MCF 10A (cell line): Measurements from ENCODE around the gene ATXN7L1. TPM values are rescaled to one million over a fixed set of nuclear protein-coding genes. Genes with fewer than 3 reads are reported as not detected.

ENCODE experiments used
- BruUV-seq: library from RNA; stranded (reverse); fragments of 400-500 nt; replicated peaks from 2 replicates; lab custom pipeline; 2021; lab: Mats Ljungman, UMichigan
- CTCF ChIA-PET: fragments of 300-600 bp; sonication (Branson Sonifier 250); formaldehyde crosslinking; extraction: SDS; loops from one replicate; lab custom pipeline; 2021; ENCODE audit warnings: antibody characterized with exemption, inconsistent platforms; lab: Yijun Ruan, JAX
- POLR2A ChIA-PET: fragments of 300-600, 350-650 bp; sonication (Branson Sonifier 250); formaldehyde crosslinking; extraction: SDS; loops from one replicate; lab custom pipeline; 2020; ENCODE audit warnings: antibody characterized with exemption, inconsistent platforms; lab: Yijun Ruan, JAX
- DNase-seq: peaks from one replicate; pipeline ENCODE4 v3.0.0-alpha.2; 2018; ENCODE audit not compliant: unreplicated experiment
- H3K27ac Mint-ChIP-seq: one replicate; pipeline ENCODE4 v1.8.0; 2022; ENCODE audit warnings: mild to moderate bottlenecking, low read depth, mixed read lengths; ENCODE audit not compliant: unreplicated experiment
- H3K27me3 Mint-ChIP-seq: one replicate; pipeline ENCODE4 v1.8.0; 2022; ENCODE audit warnings: mixed read lengths; ENCODE audit not compliant: insufficient read depth, unreplicated experiment
- H3K36me3 Mint-ChIP-seq: one replicate; pipeline ENCODE4 v1.8.0; 2022; ENCODE audit warnings: mild to moderate bottlenecking, moderate library complexity, mixed read lengths; ENCODE audit not compliant: insufficient read depth, unreplicated experiment
- H3K4me1 Mint-ChIP-seq: one replicate; pipeline ENCODE4 v1.8.0; 2022; ENCODE audit warnings: mixed read lengths; ENCODE audit not compliant: insufficient read depth, unreplicated experiment
- H3K4me3 Mint-ChIP-seq: one replicate; pipeline ENCODE4 v1.8.0; 2022; ENCODE audit warnings: mild to moderate bottlenecking, moderate library complexity, mixed read lengths; ENCODE audit not compliant: unreplicated experiment
- H3K9me3 Mint-ChIP-seq: one replicate; pipeline ENCODE4 v1.8.0; 2022; ENCODE audit warnings: mixed read lengths; ENCODE audit not compliant: unreplicated experiment
- intact Hi-C: fragments of 100-400 bp; cut with micrococcal nuclease; formaldehyde crosslinking; loops from 2 replicates; pipeline ENCODE4 v1.14.1; 2022
- total RNA-seq: library from RNA; stranded (reverse); gene quantifications from 2 replicates; pipeline ENCODE4 v1.2.3, GENCODE V29; 2022
- TF ChIP-seq, protein P1 (sequence below): fragments of 200-600 bp; IDR thresholded peaks from one replicate; pipeline ENCODE4 v1.8.0; 2022; ENCODE audit warnings: antibody characterized with exemption, mild to moderate bottlenecking; ENCODE audit not compliant: unreplicated experiment

The ATXN7L1 gene
- total RNA-seq, 1 experiment from 2014 or later, result 10.0 TPM

DNA sequence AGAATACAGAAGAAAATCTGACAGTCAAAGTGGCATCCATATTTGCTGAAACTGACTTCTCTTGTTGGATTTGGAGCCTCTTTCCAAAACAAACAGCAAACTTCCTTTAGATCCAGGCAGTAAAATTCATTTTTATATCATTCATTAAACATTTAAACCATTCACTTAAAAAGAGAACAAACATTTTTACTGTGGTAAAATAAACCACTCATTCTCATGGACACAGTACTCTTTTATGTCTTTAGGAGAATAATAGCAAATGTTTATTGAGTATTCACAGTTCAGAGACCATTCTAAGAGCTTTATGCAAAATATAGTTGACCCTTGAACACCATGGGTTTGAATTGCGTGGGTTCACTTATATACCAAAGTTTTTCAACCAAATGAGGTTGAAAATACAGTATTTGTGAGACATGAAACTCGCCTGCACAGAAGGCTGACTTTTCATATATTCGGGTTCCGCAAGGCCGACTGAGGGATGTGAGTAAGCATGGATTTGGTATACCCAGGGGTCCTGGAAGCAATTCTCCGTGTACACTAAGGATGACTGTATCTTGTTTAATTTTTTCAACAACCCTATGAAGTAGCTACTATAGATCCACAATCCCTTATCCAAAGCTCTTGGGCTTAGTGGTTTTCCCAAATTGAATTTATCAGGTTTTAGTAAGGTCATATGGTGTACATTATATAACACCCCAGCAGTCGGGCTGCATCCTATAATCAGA, 49.1 kb downstream of the ATXN7L1 start:
- POLR2A ChIA-PET, result no interaction called here
- Mint-ChIP-seq H3K27me3 (no peaks in the 10 kb centered on the region), H3K4me1 (peaks cover 27% of the 10 kb centered on the region), H3K27ac (no peak overlapping the region), H3K4me3 (no peak overlapping the region), H3K9me3 (no peaks in the 10 kb centered on the region), H3K36me3 (peaks cover 5% of the 10 kb centered on the region)
- no TSS peak for BruUV-seq
- intact Hi-C loops, result no loop called here
- CTCF ChIA-PET, result interaction anchor here (0.6 to 1.6 kb wide), 3 partner anchors 182 to 229 kb away, joined by 3 to 4 read pairs (median 3); no protein-coding TSS in a partner anchor
- DNase-seq, result no peak
- TF ChIP-seq, protein P1, sequence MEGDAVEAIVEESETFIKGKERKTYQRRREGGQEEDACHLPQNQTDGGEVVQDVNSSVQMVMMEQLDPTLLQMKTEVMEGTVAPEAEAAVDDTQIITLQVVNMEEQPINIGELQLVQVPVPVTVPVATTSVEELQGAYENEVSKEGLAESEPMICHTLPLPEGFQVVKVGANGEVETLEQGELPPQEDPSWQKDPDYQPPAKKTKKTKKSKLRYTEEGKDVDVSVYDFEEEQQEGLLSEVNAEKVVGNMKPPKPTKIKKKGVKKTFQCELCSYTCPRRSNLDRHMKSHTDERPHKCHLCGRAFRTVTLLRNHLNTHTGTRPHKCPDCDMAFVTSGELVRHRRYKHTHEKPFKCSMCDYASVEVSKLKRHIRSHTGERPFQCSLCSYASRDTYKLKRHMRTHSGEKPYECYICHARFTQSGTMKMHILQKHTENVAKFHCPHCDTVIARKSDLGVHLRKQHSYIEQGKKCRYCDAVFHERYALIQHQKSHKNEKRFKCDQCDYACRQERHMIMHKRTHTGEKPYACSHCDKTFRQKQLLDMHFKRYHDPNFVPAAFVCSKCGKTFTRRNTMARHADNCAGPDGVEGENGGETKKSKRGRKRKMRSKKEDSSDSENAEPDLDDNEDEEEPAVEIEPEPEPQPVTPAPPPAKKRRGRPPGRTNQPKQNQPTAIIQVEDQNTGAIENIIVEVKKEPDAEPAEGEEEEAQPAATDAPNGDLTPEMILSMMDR, result no peak

DNA sequence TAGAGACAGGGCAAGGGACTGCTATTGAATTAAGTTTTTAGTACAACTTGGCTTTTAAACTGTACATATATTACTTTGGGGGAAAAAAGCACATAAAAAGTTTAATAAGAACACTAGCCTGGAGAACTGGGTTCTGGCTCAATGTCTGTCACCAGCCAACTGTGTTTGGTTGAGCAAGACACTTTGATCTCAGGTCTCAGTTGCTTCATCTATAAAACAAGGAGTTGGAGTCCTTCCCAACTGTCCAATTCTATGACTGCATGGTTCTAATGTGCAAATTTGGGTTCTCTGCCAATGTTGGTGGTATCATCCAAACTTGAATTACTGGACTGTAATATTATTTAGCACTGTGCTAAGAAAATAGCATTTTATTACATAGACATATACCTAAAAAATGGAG, 50.3 kb downstream of the ATXN7L1 start:
- POLR2A ChIA-PET, result interaction anchor here (1.2 kb wide), 1 partner anchor 10 kb away, joined by 3 read pairs; no protein-coding TSS in a partner anchor
- Mint-ChIP-seq H3K9me3 (no peaks in the 10 kb centered on the region), H3K36me3 (peaks cover 5% of the 10 kb centered on the region), H3K4me3 (no peak overlapping the region), H3K27me3 (no peaks in the 10 kb centered on the region), H3K4me1 (peaks cover 26% of the 10 kb centered on the region), H3K27ac (no peak overlapping the region)
- intact Hi-C loops, result no loop called here
- no TSS peak for BruUV-seq
- CTCF ChIA-PET, result no interaction called here
- TF ChIP-seq, protein P1, result no peak
- peak; percentile 75 for DNase-seq

DNA sequence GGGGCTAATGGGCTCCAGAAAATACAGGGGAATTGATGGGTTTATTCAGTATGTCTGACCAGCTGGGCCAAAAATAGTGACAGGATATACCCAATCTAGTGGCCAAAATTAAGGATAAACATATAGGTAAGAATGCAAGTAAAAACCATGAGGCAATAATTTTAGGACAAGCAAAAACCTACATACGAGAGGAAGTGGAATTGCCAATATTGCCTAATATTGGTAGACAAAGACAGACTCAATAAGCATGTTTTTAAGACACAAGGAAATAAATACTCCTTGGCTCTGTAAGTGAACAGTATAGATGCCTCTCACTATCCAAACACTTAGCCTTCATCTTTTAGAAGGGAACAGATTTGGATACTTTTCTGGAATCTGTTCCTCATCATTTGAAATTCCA, 51.0 kb downstream of the ATXN7L1 start:
- Mint-ChIP-seq H3K27ac (no peak overlapping the region), H3K27me3 (no peaks in the 10 kb centered on the region), H3K4me3 (no peak overlapping the region), H3K4me1 (peaks cover 26% of the 10 kb centered on the region), H3K9me3 (no peaks in the 10 kb centered on the region), H3K36me3 (peaks cover 5% of the 10 kb centered on the region)
- DNase-seq, result no peak
- no TSS peak for BruUV-seq
- ChIA-PET CTCF (interaction anchor here (0.5 to 0.7 kb wide), 3 partner anchors 56 to 1328 kb away, joined by 3 to 4 read pairs (median 3); no protein-coding TSS in a partner anchor), POLR2A (interaction anchor here (1.2 kb wide), 1 partner anchor 9 kb away, joined by 3 read pairs; no protein-coding TSS in a partner anchor)
- intact Hi-C loops, result no loop called here
- TF ChIP-seq, protein P1, result no peak

DNA sequence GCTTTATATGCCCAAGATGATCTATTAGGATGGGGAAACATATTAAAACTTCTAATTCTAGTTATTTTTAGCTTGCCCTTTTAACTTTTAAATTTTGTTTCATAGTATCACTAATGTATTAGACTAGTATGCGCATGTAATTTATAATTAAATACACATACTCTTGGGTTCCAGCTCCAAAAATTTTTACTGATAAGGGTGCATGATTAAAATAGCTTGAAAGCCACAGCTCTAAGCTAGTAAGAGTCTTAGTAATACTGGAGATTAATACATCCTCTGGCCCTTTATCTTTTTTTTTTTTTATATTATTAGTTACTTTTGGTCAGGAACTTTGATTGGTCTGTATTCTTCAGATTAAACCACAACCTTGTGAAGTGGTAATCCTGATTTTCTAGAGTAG, 53.6 kb downstream of the ATXN7L1 start:
- DNase-seq, result no peak
- Mint-ChIP-seq H3K27me3 (no peaks in the 10 kb centered on the region), H3K9me3 (no peaks in the 10 kb centered on the region), H3K4me1 (peaks cover 21% of the 10 kb centered on the region), H3K4me3 (no peak overlapping the region), H3K36me3 (no peaks in the 10 kb centered on the region), H3K27ac (no peak overlapping the region)
- TF ChIP-seq, protein P1, result no peak
- BruUV-seq, result no TSS peak
- intact Hi-C loops, result no loop called here
- ChIA-PET CTCF (interaction anchor here (0.6 to 0.8 kb wide), 6 partner anchors 25 to 344 kb away, joined by 3 to 4 read pairs (median 3); no protein-coding TSS in a partner anchor), POLR2A (no interaction called here)
